Measurements from ENCODE around the gene TIAM1. TPM values are rescaled to one million over a fixed set of nuclear protein-coding genes. Genes with fewer than 3 reads are reported as not detected.

The TIAM1 gene
- total and polyA plus RNA-seq, 2 of the 8 experiments (the other 6 are each of a cell fraction or from before 2014, with no cell fraction given): 10.1 to 30.7 TPM

GRCh38 chr21:31181082-31181750 is 162.8 kb downstream of the TIAM1 start:
- no peaks in the 10 kb centered on the region; a peak in 1 of 7 replicates for H3K4me1 ChIP-seq (replicated peaks in 1 of 4; ENCODE audit: control insufficient read depth in 3 of 4, insufficient read depth in 4 of 4, low read length in 3 of 4)
- no peak overlapping the region for H3K9ac ChIP-seq (replicated peaks in 1 of 4; ENCODE audit: extremely low read depth in 1 of 4, low read depth in 3 of 4, low read length in 3 of 4)
- H3K79me1 ChIP-seq (ENCODE audit: low read depth, low read length): no peaks in the 10 kb centered on the region
- no peak overlapping the region for H2BK12ac ChIP-seq (ENCODE audit: low read depth, low read length)
- no peak overlapping the region for H3K4me2 ChIP-seq (ENCODE audit: insufficient read depth in 1 of 2, low read depth in 2 of 2, low read length in 2 of 2)
- WGBS, 2 experiments (ENCODE audit: extremely low coverage in 1 of 2, insufficient coverage in 1 of 2, insufficient read length in 1 of 2, insufficient replicate concordance in 2 of 2, low coverage in 1 of 2, low lambda C conversion rate in 2 of 2, missing lambda C conversion rate in 1 of 2): 92% methylated on average over 12 of the region's 12 CpGs; no CpG with 5 or more reads in 1 of the 2 experiments
- CTCF ChIA-PET (ENCODE audit: partially characterized antibody): interaction anchor here (0.6 to 5.5 kb wide), 31 partner anchors 9 to 423 kb away, joined by 3 to 51 read pairs (median 5); no protein-coding TSS in a partner anchor
- no peak overlapping the region for H2BK15ac ChIP-seq (ENCODE audit: low read length)
- no peaks in the 10 kb centered on the region for H3K79me2 ChIP-seq (ENCODE audit: control insufficient read depth in 1 of 2, insufficient read depth in 2 of 2, low read length in 2 of 2)
- H2AK5ac ChIP-seq (ENCODE audit: low read depth, low read length): no peak overlapping the region
- FAIRE-seq (no peak), DNase-seq (ENCODE audit: low read depth in 1 of 2, low spot score in 2 of 2) (no peak)
- H3K23ac ChIP-seq (ENCODE audit: insufficient read length): no peak overlapping the region
- H4K20me1 ChIP-seq (replicated peaks in 1 of 2; ENCODE audit: control insufficient read depth in 1 of 2, insufficient read depth in 2 of 2, low read length in 2 of 2): no peaks in the 10 kb centered on the region
- no peak overlapping the region for H2AFZ ChIP-seq (ENCODE audit: low read length)
- no peak overlapping the region for H3K14ac ChIP-seq (ENCODE audit: insufficient read length)
- no peaks in the 10 kb centered on the region for H3K27me3 ChIP-seq (replicated peaks in 1 of 4; ENCODE audit: control insufficient read depth in 3 of 4, extremely low read depth in 1 of 4, insufficient read depth in 3 of 4, low read length in 3 of 4)
- H3K9me3 ChIP-seq (ENCODE audit: insufficient read depth in 2 of 2, low read depth in 1 of 2, low read length in 1 of 2): no peaks in the 10 kb centered on the region
- no peaks in the 10 kb centered on the region for H3K36me3 ChIP-seq (ENCODE audit: control insufficient read depth in 2 of 4, insufficient read depth in 4 of 4, low read length in 3 of 4)
- H3K4ac ChIP-seq (replicated peaks; ENCODE audit: insufficient read length, low read depth, low read length): no peak overlapping the region
- H2BK120ac ChIP-seq (replicated peaks; ENCODE audit: low read depth, low read length): no peak overlapping the region
- no peak overlapping the region for H4K5ac ChIP-seq (ENCODE audit: insufficient read length, low read depth, low read length)
- H2BK5ac ChIP-seq (ENCODE audit: low read depth, low read length): no peak overlapping the region
- no peak overlapping the region for H3K27ac ChIP-seq (ENCODE audit: low read depth, low read length)
- H4K8ac ChIP-seq (ENCODE audit: extremely low read depth, insufficient read depth, low read length): no peak overlapping the region
- no peak overlapping the region for H3K18ac ChIP-seq (ENCODE audit: extremely low read depth, low read length)
- POLR2A ChIA-PET (ENCODE audit: partially characterized antibody): interaction anchor here (0.6 kb wide), 1 partner anchor 167 kb away, joined by 6 read pairs; no protein-coding TSS in a partner anchor
- no peak overlapping the region for H3K56ac ChIP-seq (replicated peaks; ENCODE audit: insufficient read length, low read depth, low read length)
- H4K91ac ChIP-seq (replicated peaks; ENCODE audit: insufficient read length, low read length): no peak overlapping the region
- no peak overlapping the region for H2BK20ac ChIP-seq (ENCODE audit: low read length)
- H3K4me3 ChIP-seq (ENCODE audit: extremely low read depth in 1 of 4, insufficient read depth in 2 of 4, low read depth in 3 of 4, low read length in 4 of 4): no peak overlapping the region
- H3K23me2 ChIP-seq (ENCODE audit: low read depth, low read length): no peaks in the 10 kb centered on the region
- TF ChIP-seq POU5F1 (IDR thresholded peaks at IDR 0.05; ENCODE audit: low read depth, low read length): no peak
- no peak for TF ChIP-seq YY1 (IDR thresholded peaks at IDR 0.05; ENCODE audit: low read depth, low read length)
- no peak for TF ChIP-seq SP2 (IDR thresholded peaks at IDR 0.05; ENCODE audit: low read length)
- TF ChIP-seq CBX8 (IDR thresholded peaks at IDR 0.05; ENCODE audit: borderline replicate concordance, low read depth, low read length): no peak
- TF ChIP-seq SP1 (IDR thresholded peaks at IDR 0.05; ENCODE audit: low read depth, low read length): no peak
- TF ChIP-seq POLR2A (IDR thresholded peaks at IDR 0.05; ENCODE audit: control extremely low read depth in 1 of 2, low read depth in 2 of 2, low read length in 2 of 2): no peak
- no peak for TF ChIP-seq SAP30 (IDR thresholded peaks at IDR 0.05; ENCODE audit: insufficient read depth, insufficient replicate concordance, low read length)
